Trophoblast cell (in vitro differentiated cells and primary cell): ENCODE measurements around the gene PIAS1.

Source experiments
- DNase-seq, 2 donors: peaks; one replicate each; pipeline ENCODE4 v3.0.0-alpha.2; 2016
- H2AFZ ChIP-seq: 2 replicates; pipeline ENCODE4 v1.6.1; 2013; ENCODE audit warnings: low read length, moderate library complexity, mild to moderate bottlenecking; ENCODE audit not compliant: insufficient read depth, poor library complexity
- H2AK5ac ChIP-seq: 2 replicates; pipeline ENCODE4 v1.6.1; 2013; ENCODE audit warnings: mild to moderate bottlenecking, low read length
- H2BK120ac ChIP-seq: 2 replicates; pipeline ENCODE4 v1.6.1; 2013; ENCODE audit warnings: low read length, mild to moderate bottlenecking, moderate library complexity; ENCODE audit not compliant: insufficient read depth, poor library complexity
- H2BK12ac ChIP-seq: 2 replicates; pipeline ENCODE4 v1.6.1; 2013; ENCODE audit warnings: mild to moderate bottlenecking, low read length, moderate library complexity
- H2BK5ac ChIP-seq: 2 replicates; pipeline ENCODE4 v1.6.1; 2013; ENCODE audit warnings: low read length, low read depth, moderate library complexity, mild to moderate bottlenecking; ENCODE audit not compliant: poor library complexity
- H3K14ac ChIP-seq: 2 replicates; pipeline ENCODE4 v1.6.1; 2013; ENCODE audit warnings: mild to moderate bottlenecking, low read length
- H3K18ac ChIP-seq: 2 replicates; pipeline ENCODE4 v1.6.1; 2013; ENCODE audit warnings: mild to moderate bottlenecking, low read length
- H3K23ac ChIP-seq: 2 replicates; pipeline ENCODE4 v1.6.1; 2013; ENCODE audit warnings: low read length
- H3K27ac ChIP-seq: 2 replicates; pipeline ENCODE4 v1.5.1; 2013; ENCODE audit warnings: low read depth, mild to moderate bottlenecking, inconsistent platforms, low read length, moderate library complexity
- H3K27me3 ChIP-seq: 2 replicates; pipeline ENCODE4 v1.6.1; 2013; ENCODE audit warnings: inconsistent platforms, mild to moderate bottlenecking, low read length, moderate library complexity; ENCODE audit not compliant: insufficient read depth
- H3K36me3 ChIP-seq, 2 experiments: 1 replicate in 1 of 2; 2 replicates in 1 of 2; pipeline ENCODE4 v1.6.1; 2013; ENCODE audit warnings: low read length in 2 of 2, mild to moderate bottlenecking in 2 of 2, moderate library complexity in 1 of 2; ENCODE audit not compliant: insufficient read depth in 2 of 2, control insufficient read depth in 1 of 2
- H3K4ac ChIP-seq: 2 replicates; pipeline ENCODE4 v1.6.1; 2013; ENCODE audit warnings: low read depth, mild to moderate bottlenecking, low read length, moderate library complexity
- H3K4me1 ChIP-seq, 2 experiments: 1 replicate in 1 of 2; 2 replicates in 1 of 2; pipeline ENCODE4 v1.6.1; 2013; ENCODE audit warnings: low read length in 2 of 2, mild to moderate bottlenecking in 2 of 2, moderate library complexity in 1 of 2; ENCODE audit not compliant: insufficient read depth in 2 of 2, control insufficient read depth in 1 of 2
- H3K4me2 ChIP-seq: 2 replicates; pipeline ENCODE4 v1.6.1; 2013; ENCODE audit warnings: inconsistent platforms, mild to moderate bottlenecking, low read length, moderate library complexity
- H3K4me3 ChIP-seq: 2 replicates; pipeline ENCODE4 v1.5.1; 2013; ENCODE audit warnings: mild to moderate bottlenecking, low read depth, low read length, inconsistent platforms
- H3K79me1 ChIP-seq: one replicate; pipeline ENCODE4 v1.6.1; 2013; ENCODE audit warnings: low read length
- H3K79me2 ChIP-seq: 2 replicates; pipeline ENCODE4 v1.6.1; 2013; ENCODE audit warnings: low read length, mild to moderate bottlenecking; ENCODE audit not compliant: control insufficient read depth, insufficient read depth, poor library complexity
- H3K9ac ChIP-seq: 2 replicates; pipeline ENCODE4 v1.6.1; 2013; ENCODE audit warnings: mild to moderate bottlenecking, low read length
- H3K9me3 ChIP-seq: 2 replicates; pipeline ENCODE4 v1.6.1; 2013; ENCODE audit warnings: low read depth, mild to moderate bottlenecking, control low read depth, inconsistent platforms, low read length; ENCODE audit not compliant: insufficient read depth
- H4K12ac ChIP-seq: 2 replicates; pipeline ENCODE4 v1.6.1; 2013; ENCODE audit warnings: low read depth, mild to moderate bottlenecking, low read length, moderate library complexity
- H4K8ac ChIP-seq: 2 replicates; pipeline ENCODE4 v1.6.1; 2013; ENCODE audit warnings: low read depth, mild to moderate bottlenecking, low read length, moderate library complexity
- H4K91ac ChIP-seq: one replicate; pipeline ENCODE4 v1.6.1; 2013; ENCODE audit warnings: low read depth, mild to moderate bottlenecking, low read length, moderate library complexity
- WGBS: extraction: QIAGEN DNeasy Blood & Tissue Kit; methylation state at CpG from one replicate; pipeline ENCODE4 v1.1.7; 2013; ENCODE audit warnings: missing lambda C conversion rate; ENCODE audit not compliant: insufficient read length, insufficient coverage; ENCODE audit errors: extremely low coverage; 5-methylcytosine and 5-hydroxymethylcytosine counted together

PIAS1 gene

GRCh38 chr15:68145706-68146105 lies 91.6 kb downstream of the PIAS1 start:
- H3K27ac ChIP-seq = no peak overlapping the region
- no peak for DNase-seq
- no peak overlapping the region for H2BK5ac ChIP-seq
- no peak overlapping the region for H2AFZ ChIP-seq
- H2AK5ac ChIP-seq = no peak overlapping the region
- no peak overlapping the region for H4K8ac ChIP-seq
- no peak overlapping the region for H3K18ac ChIP-seq
- no peaks in the 10 kb centered on the region for H3K36me3 ChIP-seq
- no peak overlapping the region for H2BK120ac ChIP-seq
- H3K4ac ChIP-seq = no peak overlapping the region
- H4K91ac ChIP-seq = no peak overlapping the region
- no peaks in the 10 kb centered on the region for H3K9me3 ChIP-seq
- no peak overlapping the region for H3K4me2 ChIP-seq
- H3K4me3 ChIP-seq = no peak overlapping the region
- no peaks in the 10 kb centered on the region for H3K4me1 ChIP-seq
- no peaks in the 10 kb centered on the region for H3K79me2 ChIP-seq
- no peaks in the 10 kb centered on the region for H3K79me1 ChIP-seq
- H4K12ac ChIP-seq = no peak overlapping the region
- H2BK12ac ChIP-seq = no peak overlapping the region
- H3K9ac ChIP-seq = no peak overlapping the region
- no peak overlapping the region for H3K23ac ChIP-seq
- no peak overlapping the region for H3K14ac ChIP-seq
- H3K27me3 ChIP-seq = no peaks in the 10 kb centered on the region

GRCh38 chr15:68148039-68148438 lies 93.9 kb downstream of the PIAS1 start:
- Histone ChIP-seq H3K4me2 (no peak overlapping the region), H3K27ac (no peak overlapping the region), H3K18ac (no peak overlapping the region), H3K4ac (no peak overlapping the region), H3K4me1 (no peaks in the 10 kb centered on the region), H3K9me3 (no peaks in the 10 kb centered on the region), H4K12ac (no peak overlapping the region), H2BK5ac (no peak overlapping the region), H3K14ac (no peak overlapping the region), H4K91ac (no peak overlapping the region), H2BK120ac (peak overlapping the region; percentile 22), H3K4me3 (no peak overlapping the region), H2BK12ac (no peak overlapping the region), H3K79me1 (no peaks in the 10 kb centered on the region), H4K8ac (no peak overlapping the region), H3K79me2 (no peaks in the 10 kb centered on the region), H3K9ac (no peak overlapping the region), H2AK5ac (no peak overlapping the region), H2AFZ (no peak overlapping the region), H3K27me3 (no peaks in the 10 kb centered on the region), H3K36me3 (no peaks in the 10 kb centered on the region), H3K23ac (no peak overlapping the region)
- DNase-seq = no peak
- no CpG with 5 or more reads among the region's 1 CpG for WGBS

- no peak overlapping the region for H2AFZ ChIP-seq
- no CpG with 5 or more reads among the region's 1 CpG for WGBS
These were observed 94.9 kb downstream of the PIAS1 start for GRCh38 chr15:68149059-68149458.

GRCh38 chr15:68150187-68150586 lies 96.1 kb downstream of the PIAS1 start:
- Histone ChIP-seq H3K18ac (no peak overlapping the region), H2AFZ (no peak overlapping the region), H4K91ac (no peak overlapping the region), H2AK5ac (no peak overlapping the region), H2BK5ac (no peak overlapping the region), H3K9me3 (no peaks in the 10 kb centered on the region), H3K4me1 (no peaks in the 10 kb centered on the region), H2BK120ac (no peak overlapping the region), H3K27me3 (no peaks in the 10 kb centered on the region), H3K79me2 (no peaks in the 10 kb centered on the region), H4K12ac (no peak overlapping the region), H3K23ac (no peak overlapping the region), H3K14ac (no peak overlapping the region), H3K9ac (no peak overlapping the region), H3K36me3 (no peaks in the 10 kb centered on the region), H3K4ac (no peak overlapping the region), H3K4me3 (no peak overlapping the region), H3K27ac (no peak overlapping the region), H2BK12ac (no peak overlapping the region), H4K8ac (no peak overlapping the region), H3K79me1 (no peaks in the 10 kb centered on the region), H3K4me2 (no peak overlapping the region)
- no CpG with 5 or more reads among the region's 1 CpG for WGBS
- DNase-seq = no peak

More at GRCh38 chr15:68149059-68149458, 94.9 kb downstream of the PIAS1 start:
- no peak overlapping the region for H3K4me3 ChIP-seq
- H3K18ac ChIP-seq = no peak overlapping the region
- H4K91ac ChIP-seq = no peak overlapping the region
- H3K4me2 ChIP-seq = no peak overlapping the region
- H3K79me2 ChIP-seq = no peaks in the 10 kb centered on the region
- no peaks in the 10 kb centered on the region for H3K9me3 ChIP-seq
- no peak overlapping the region for H3K14ac ChIP-seq
- no peak overlapping the region for H3K23ac ChIP-seq
- no peaks in the 10 kb centered on the region for H3K27me3 ChIP-seq
- no peaks in the 10 kb centered on the region for H3K79me1 ChIP-seq
- no peak overlapping the region for H2BK120ac ChIP-seq
- H4K12ac ChIP-seq = no peak overlapping the region
- no peak overlapping the region for H3K4ac ChIP-seq
- no peak overlapping the region for H4K8ac ChIP-seq
- no peak overlapping the region for H3K9ac ChIP-seq
- no peak overlapping the region for H2AK5ac ChIP-seq
- H3K36me3 ChIP-seq = no peaks in the 10 kb centered on the region
- no peak overlapping the region for H3K27ac ChIP-seq
- H2BK5ac ChIP-seq = no peak overlapping the region
- no peak overlapping the region for H2BK12ac ChIP-seq
- no peak for DNase-seq
- no peaks in the 10 kb centered on the region for H3K4me1 ChIP-seq
